Measurements from ENCODE around the gene LRRC19. TPM values are rescaled to one million over a fixed set of nuclear protein-coding genes. Genes with fewer than 3 reads are reported as not detected.

LRRC19 gene
- total RNA-seq, 2 experiments from 2014 or later: not detected

DNA sequence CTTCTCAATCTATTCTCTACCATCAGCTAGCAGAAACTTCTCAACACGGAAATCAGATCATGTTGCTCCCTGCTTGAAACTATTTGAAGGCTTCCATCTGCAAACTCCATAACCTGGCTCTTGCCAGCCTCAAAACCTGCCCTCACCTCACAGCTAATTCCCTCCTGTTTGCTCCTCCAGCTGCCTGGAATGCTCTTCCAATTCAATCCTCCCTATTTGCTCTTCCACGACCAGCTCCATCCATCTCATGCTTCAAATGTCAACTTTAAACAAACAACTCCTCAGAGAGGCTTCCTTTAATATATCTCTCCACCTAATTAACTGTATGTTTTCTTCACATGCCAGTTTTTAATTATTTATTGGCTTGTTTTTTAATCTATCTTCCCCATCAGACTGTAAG, 59.9 kb downstream of the LRRC19 start:
- Mint-ChIP-seq H3K9me3 (no peaks in the 10 kb centered on the region), H3K36me3 (peaks cover 34% of the 10 kb centered on the region), H3K4me1 (peaks cover 49% of the 10 kb centered on the region), H3K4me3 (peak overlapping the region; percentile 90), H3K27me3 (no peaks in the 10 kb centered on the region), H3K27ac (peak overlapping the region; percentile 99)
- no peak for DNase-seq

Other genes starting within 250 kb of the LRRC19 start
- 10 to 100 TPM; 19.3 to 20.8 TPM for gene CAAP1, start 112.9 kb downstream of the LRRC19 start, total RNA-seq
- gene PLAA, start 58.4 kb downstream of the LRRC19 start, total RNA-seq: 10 to 100 TPM; 42.5 to 45.3 TPM
- 10 to 100 TPM; 11.0 to 12.4 TPM for gene IFT74, start 49.3 kb downstream of the LRRC19 start, total RNA-seq
- not detected for gene TEK, start 103.6 kb upstream of the LRRC19 start, total RNA-seq